ENCODE measurements around the gene PNN. TPM values are rescaled to one million over a fixed set of nuclear protein-coding genes. Genes with fewer than 3 reads are reported as not detected.
"Not testable (repeated sequence)": the region's sequence is repeated elsewhere in the genome, so short reads cannot be mapped to it uniquely, and the experiment has no call there.

Gene PNN
- total RNA-seq: 10 to 100 TPM; 87.8 to 98.3 TPM

GRCh38 chr14:39174560-39175444 is at the start of gene PNN:
Gene PNN (plus strand): TSS chr14:39175254. CDS start chr14:39175280, 26 bp downstream.
- ChIA-PET POLR2A (interaction anchor here (0.9 to 1.0 kb wide), 3 partner anchors 61 to 258 kb away, joined by 5 to 7 read pairs (median 6); partner anchors contain the start of gene GEMIN2), CTCF (no interaction called here)
- no peaks in the 10 kb centered on the region for H3K27me3 Mint-ChIP-seq
- H3K4me1 Mint-ChIP-seq: peaks cover 40% of the 10 kb centered on the region
- H3K4me3 Mint-ChIP-seq: peak within 1 kb of the TSS; percentile 96
- DNase-seq (peak; percentile 97), ATAC-seq (peak; percentile 91)
- H3K9me3 Mint-ChIP-seq (ENCODE audit: low read depth): no peaks in the 10 kb centered on the region
- intact Hi-C loops (cut with DNase I, micrococcal nuclease): loop anchor here (1.0 to 5.0 kb wide), 7 partner anchors 54 to 258 kb away; partner anchors contain the start of genes FBXO33 (in 2 of the 2), GEMIN2 (in 2 of the 2) and SEC23A (in 2 of the 2)
- peaks cover 44% of the 10 kb centered on the region for H3K36me3 Mint-ChIP-seq (ENCODE audit: low read depth)
- H3K27ac Mint-ChIP-seq: peak within 1 kb of the TSS; percentile 99

- H3K27me3 Mint-ChIP-seq; intact Hi-C loops (cut with DNase I, micrococcal nuclease); ATAC-seq; H3K9me3 Mint-ChIP-seq (ENCODE audit: low read depth); DNase-seq; H3K4me1 Mint-ChIP-seq; H3K4me3 Mint-ChIP-seq: not testable (repeated sequence)
- POLR2A ChIA-PET: interaction anchor here (0.6 kb wide), 1 partner anchor 357 kb away, joined by 3 read pairs; no protein-coding TSS in a partner anchor
- CTCF ChIA-PET: interaction anchor here (1.0 kb wide), 1 partner anchor 14 kb away, joined by 4 read pairs; no protein-coding TSS in a partner anchor
- H3K27ac Mint-ChIP-seq: peak overlapping the region; percentile 47
- peaks cover 50% of the 10 kb centered on the region for H3K36me3 Mint-ChIP-seq (ENCODE audit: low read depth)
Measured at GRCh38 chr14:39137835-39138234, 37.2 kb upstream of the PNN start.

GRCh38 chr14:39138440-39138839 is 36.6 kb upstream of the PNN start:
- Mint-ChIP-seq H3K27me3 (no peaks in the 10 kb centered on the region), H3K36me3 (ENCODE audit: low read depth) (peaks cover 53% of the 10 kb centered on the region), H3K9me3 (ENCODE audit: low read depth) (peaks cover 5% of the 10 kb centered on the region), H3K4me1 (peaks cover 2% of the 10 kb centered on the region), H3K4me3 (no peak overlapping the region), H3K27ac (peak overlapping the region; percentile 10)
- ChIA-PET POLR2A (no interaction called here), CTCF (interaction anchor here (1.0 kb wide), 1 partner anchor 14 kb away, joined by 4 read pairs; no protein-coding TSS in a partner anchor)
- intact Hi-C loops (cut with DNase I, micrococcal nuclease): no loop called here
- no peak for DNase-seq
- no peak for ATAC-seq

GRCh38 chr14:39140170-39140569 is 34.9 kb upstream of the PNN start:
- no peaks in the 10 kb centered on the region for H3K27me3 Mint-ChIP-seq
- DNase-seq (no peak), ATAC-seq (no peak)
- ChIA-PET POLR2A (interaction anchor here (0.6 kb wide), 1 partner anchor 8 kb away, joined by 3 read pairs; no protein-coding TSS in a partner anchor), CTCF (interaction anchor here (0.6 kb wide), 1 partner anchor 312 kb away, joined by 3 read pairs; no protein-coding TSS in a partner anchor)
- H3K27ac Mint-ChIP-seq: no peak overlapping the region
- peaks cover 2% of the 10 kb centered on the region for H3K4me1 Mint-ChIP-seq
- intact Hi-C loops (cut with DNase I, micrococcal nuclease): no loop called here
- no peak overlapping the region for H3K4me3 Mint-ChIP-seq
- H3K36me3 Mint-ChIP-seq (ENCODE audit: low read depth): peaks cover 51% of the 10 kb centered on the region
- H3K9me3 Mint-ChIP-seq (ENCODE audit: low read depth): peaks cover 5% of the 10 kb centered on the region

GRCh38 chr14:39141623-39142022 is 33.4 kb upstream of the PNN start:
- not testable (repeated sequence) for ATAC-seq, H3K4me1 Mint-ChIP-seq
- H3K36me3 Mint-ChIP-seq (ENCODE audit: low read depth): peaks cover 49% of the 10 kb centered on the region

GRCh38 chr14:39143226-39143625 is 31.8 kb upstream of the PNN start:
- H3K36me3 Mint-ChIP-seq (ENCODE audit: low read depth): peaks cover 51% of the 10 kb centered on the region

More at GRCh38 chr14:39141623-39142022, 33.4 kb upstream of the PNN start:
- intact Hi-C loops (cut with DNase I, micrococcal nuclease); H3K27ac Mint-ChIP-seq; CTCF ChIA-PET; DNase-seq; POLR2A ChIA-PET; H3K9me3 Mint-ChIP-seq (ENCODE audit: low read depth); H3K4me3 Mint-ChIP-seq; H3K27me3 Mint-ChIP-seq: not testable (repeated sequence)

GRCh38 chr14:39145266-39145966 is 29.6 kb upstream of the PNN start:
- H3K36me3 Mint-ChIP-seq (ENCODE audit: low read depth): peaks cover 48% of the 10 kb centered on the region
- no peak for DNase-seq
- intact Hi-C loops (cut with DNase I, micrococcal nuclease): no loop called here
- POLR2A ChIA-PET: no interaction called here
- no peak for ATAC-seq
- CTCF ChIA-PET: interaction anchor here (0.6 kb wide), 1 partner anchor 91 kb away, joined by 4 read pairs; no protein-coding TSS in a partner anchor
- H3K27me3 Mint-ChIP-seq: no peaks in the 10 kb centered on the region
- H3K4me3 Mint-ChIP-seq: no peak overlapping the region
- no peaks in the 10 kb centered on the region for H3K4me1 Mint-ChIP-seq
- no peak overlapping the region for H3K27ac Mint-ChIP-seq
- peaks cover 5% of the 10 kb centered on the region for H3K9me3 Mint-ChIP-seq (ENCODE audit: low read depth)

More at GRCh38 chr14:39143226-39143625, 31.8 kb upstream of the PNN start:
- H3K4me3 Mint-ChIP-seq; DNase-seq; H3K27ac Mint-ChIP-seq; intact Hi-C loops (cut with DNase I, micrococcal nuclease); H3K4me1 Mint-ChIP-seq; POLR2A ChIA-PET; CTCF ChIA-PET; ATAC-seq; H3K9me3 Mint-ChIP-seq (ENCODE audit: low read depth); H3K27me3 Mint-ChIP-seq: not testable (repeated sequence)

- peaks cover 14% of the 10 kb centered on the region for H3K36me3 Mint-ChIP-seq (ENCODE audit: low read depth)
- ChIA-PET POLR2A (interaction anchor here (0.6 kb wide), 1 partner anchor 24 kb away, joined by 5 read pairs; no protein-coding TSS in a partner anchor), CTCF (interaction anchor here (0.7 kb wide), 1 partner anchor 26 kb away, joined by 3 read pairs; no protein-coding TSS in a partner anchor)
- ATAC-seq (no peak), DNase-seq (no peak)
- no peaks in the 10 kb centered on the region for H3K9me3 Mint-ChIP-seq (ENCODE audit: low read depth)
- H3K4me3 Mint-ChIP-seq: no peak overlapping the region
- intact Hi-C loops (cut with DNase I, micrococcal nuclease): no loop called here
- no peaks in the 10 kb centered on the region for H3K27me3 Mint-ChIP-seq
- no peak overlapping the region for H3K27ac Mint-ChIP-seq
- no peaks in the 10 kb centered on the region for H3K4me1 Mint-ChIP-seq
Measured at GRCh38 chr14:39154594-39155189, 20.4 kb upstream of the PNN start.

GRCh38 chr14:39157491-39157890 is 17.6 kb upstream of the PNN start:
- intact Hi-C loops (cut with DNase I, micrococcal nuclease): no loop called here
- CTCF ChIA-PET: no interaction called here
- Mint-ChIP-seq H3K27ac (no peak overlapping the region), H3K36me3 (ENCODE audit: low read depth) (peaks cover 16% of the 10 kb centered on the region), H3K27me3 (no peaks in the 10 kb centered on the region), H3K4me1 (peaks cover 10% of the 10 kb centered on the region), H3K4me3 (no peak overlapping the region), H3K9me3 (ENCODE audit: low read depth) (no peaks in the 10 kb centered on the region)
- POLR2A ChIA-PET: interaction anchor here (1.4 kb wide), 1 partner anchor 13 kb away, joined by 6 read pairs; the partner anchor contains the start of gene TRAPPC6B
- DNase-seq (no peak), ATAC-seq (no peak)

- peaks cover 15% of the 10 kb centered on the region for H3K4me1 Mint-ChIP-seq
- no peak overlapping the region for H3K4me3 Mint-ChIP-seq
- H3K9me3 Mint-ChIP-seq (ENCODE audit: low read depth): no peaks in the 10 kb centered on the region
- DNase-seq: no peak
- intact Hi-C loops (cut with DNase I, micrococcal nuclease): no loop called here
- no peak for ATAC-seq
- peaks cover 19% of the 10 kb centered on the region for H3K36me3 Mint-ChIP-seq (ENCODE audit: low read depth)
- CTCF ChIA-PET: interaction anchor here (0.9 kb wide), 1 partner anchor 12 kb away, joined by 3 read pairs; the partner anchor contains the start of gene TRAPPC6B
- H3K27me3 Mint-ChIP-seq: no peaks in the 10 kb centered on the region
- POLR2A ChIA-PET: interaction anchor here (1.4 kb wide), 1 partner anchor 12 kb away, joined by 6 read pairs; the partner anchor contains the start of gene TRAPPC6B
- H3K27ac Mint-ChIP-seq: no peak overlapping the region
Measured at GRCh38 chr14:39158222-39158858, 16.7 kb upstream of the PNN start.
